ENCODE data around the gene NELFB.

GRCh38 chr9:137228968-137229896 is 25.9 kb upstream of the NELFB start:
- no peak for TF ChIP-seq TCF12 (IDR thresholded peaks at IDR 0.05; ENCODE audit: low read depth)
- TF ChIP-seq TAF1 (IDR thresholded peaks at IDR 0.05; ENCODE audit: low read depth), result no peak
- TF ChIP-seq EP300 (IDR thresholded peaks at IDR 0.05; ENCODE audit: borderline replicate concordance), result no peak
- no peak for TF ChIP-seq EGR1 (IDR thresholded peaks at IDR 0.05)
- TF ChIP-seq RAD21 (IDR thresholded peaks at IDR 0.05; ENCODE audit: low read depth), result no peak
- no peak for TF ChIP-seq CEBPB (IDR thresholded peaks at IDR 0.05)
- no peak for TF ChIP-seq ZBTB7A (IDR thresholded peaks at IDR 0.05; ENCODE audit: low read depth)
